Sciatic nerve (tissue), 2 donors: ENCODE data around the gene C2orf42. TPM values are rescaled to one million over a fixed set of nuclear protein-coding genes. Genes with fewer than 3 reads are reported as not detected.
"Not testable (repeated sequence)": the region's sequence is repeated elsewhere in the genome, so short reads cannot be mapped to it uniquely, and the experiment has no call there.

Source experiments
- ATAC-seq: fragments of 200-7000 bp; cut with Tn5 transposase; one replicate; pipeline ENCODE4 v1.9.1; 2020; ENCODE audit warnings: mild to moderate bottlenecking, moderate library complexity
- DNase-seq: peaks from one replicate; pipeline ENCODE4 v3.0.0-alpha.2; 2020; ENCODE audit warnings: low spot score
- intact Hi-C: fragments of 100-400 bp; cut with DNase I; formaldehyde crosslinking; loops from one replicate; pipeline ENCODE4 v1.14.2; 2022
- total RNA-seq: library from RNA; stranded (reverse); fragmentation: NEBNext Ultra II Directional; extraction: Animal tissue kit (Norgen Biotek cat#: 25700); gene quantifications from one replicate; pipeline ENCODE4 v1.2.1, GENCODE V29; 2021
- donor health status: DM: no; HTN: no; CAD: no.
- donor health status: DM: no; HTN: no; CAD: no.

The C2orf42 gene
- 24.4 TPM for total RNA-seq

GRCh38 chr2:70190418-70191243 lies at the start of gene C2orf42:
Gene C2orf42, minus strand, starts transcription at chr2:70191019. Its CDS starts 9,034 bp downstream, at chr2:70181985.
- peak; percentile 97 for DNase-seq
- ATAC-seq, result peak; percentile 99
- intact Hi-C loops, result no loop called here

GRCh38 chr2:70240599-70240998 lies 49.8 kb upstream of the C2orf42 start:
- intact Hi-C loops, result no loop called here
- ATAC-seq, result no peak
- DNase-seq, result no peak

- DNase-seq (no peak), ATAC-seq (no peak)
- intact Hi-C loops, result no loop called here
Measured at GRCh38 chr2:70233926-70234325, 43.1 kb upstream of the C2orf42 start.

- intact Hi-C loops, result no loop called here
- no peak for ATAC-seq
Measured at GRCh38 chr2:70226781-70227180, 36.0 kb upstream of the C2orf42 start.

GRCh38 chr2:70223305-70223704 lies 32.5 kb upstream of the C2orf42 start:
- ATAC-seq, intact Hi-C loops: not testable (repeated sequence)

More at GRCh38 chr2:70226781-70227180, 36.0 kb upstream of the C2orf42 start:
- DNase-seq, result no peak

GRCh38 chr2:70214953-70215549 lies 24.2 kb upstream of the C2orf42 start:
- no peak for DNase-seq
- no peak for ATAC-seq

More at GRCh38 chr2:70223305-70223704, 32.5 kb upstream of the C2orf42 start:
- DNase-seq, result not testable (repeated sequence)

GRCh38 chr2:70214365-70214764 lies 23.5 kb upstream of the C2orf42 start:
- DNase-seq (no peak), ATAC-seq (no peak)
- intact Hi-C loops, result no loop called here

More at GRCh38 chr2:70214953-70215549, 24.2 kb upstream of the C2orf42 start:
- intact Hi-C loops, result no loop called here

GRCh38 chr2:70212298-70212932 lies 21.6 kb upstream of the C2orf42 start:
- intact Hi-C loops, result no loop called here
- DNase-seq (no peak), ATAC-seq (no peak)

- intact Hi-C loops, result no loop called here
Measured at GRCh38 chr2:70211595-70211994, 20.8 kb upstream of the C2orf42 start.

GRCh38 chr2:70204452-70204851 lies 13.6 kb upstream of the C2orf42 start:
- ATAC-seq (no peak), DNase-seq (no peak)
- intact Hi-C loops, result no loop called here

More at GRCh38 chr2:70211595-70211994, 20.8 kb upstream of the C2orf42 start:
- DNase-seq (no peak), ATAC-seq (no peak)

GRCh38 chr2:70203086-70203485 lies 12.3 kb upstream of the C2orf42 start:
- DNase-seq (no peak), ATAC-seq (no peak)
- intact Hi-C loops, result no loop called here

GRCh38 chr2:70202236-70202806 lies 11.5 kb upstream of the C2orf42 start:
- no peak for ATAC-seq
- no peak for DNase-seq

GRCh38 chr2:70201831-70202230 lies 11.0 kb upstream of the C2orf42 start:
- intact Hi-C loops, result no loop called here
- ATAC-seq (no peak), DNase-seq (no peak)

More at GRCh38 chr2:70202236-70202806, 11.5 kb upstream of the C2orf42 start:
- intact Hi-C loops, result no loop called here

GRCh38 chr2:70201225-70201768 lies 10.5 kb upstream of the C2orf42 start:
- DNase-seq (no peak), ATAC-seq (no peak)
- intact Hi-C loops, result no loop called here

GRCh38 chr2:70199320-70199864 lies 8.6 kb upstream of the C2orf42 start:
- intact Hi-C loops, result no loop called here
- ATAC-seq (no peak), DNase-seq (no peak)

GRCh38 chr2:70192516-70192915 lies 1.7 kb upstream of the C2orf42 start:
- DNase-seq (no peak), ATAC-seq (no peak)
- intact Hi-C loops, result no loop called here

GRCh38 chr2:70191244-70191735 lies 471 bp upstream of the C2orf42 start:
- DNase-seq, result no peak
- no peak for ATAC-seq
- intact Hi-C loops, result no loop called here

- no peak for DNase-seq
- intact Hi-C loops, result no loop called here
- no peak for ATAC-seq
Measured at GRCh38 chr2:70188460-70188859, 2.4 kb downstream of the C2orf42 start.

- intact Hi-C loops, DNase-seq, ATAC-seq: not testable (repeated sequence)
Measured at GRCh38 chr2:70187170-70187569, 3.6 kb downstream of the C2orf42 start.
